HG03045 (cell line): ENCODE measurements around the gene CA14.
"Not testable (repeated sequence)": the region's sequence is repeated elsewhere in the genome, so short reads cannot be mapped to it uniquely, and the experiment has no call there.

Source experiments
- ATAC-seq: cut with Tn5 transposase; IDR thresholded peaks from one replicate; pipeline ENCODE4 v1.9.1; 2021; ENCODE audit warnings: mild to moderate bottlenecking, moderate library complexity; ENCODE audit not compliant: unreplicated experiment

The CA14 gene

GRCh38 chr1:150280138-150280707 is 22.6 kb downstream of the CA14 start:
- ATAC-seq = no peak

GRCh38 chr1:150281221-150281757 is 23.7 kb downstream of the CA14 start:
- no peak for ATAC-seq

GRCh38 chr1:150281758-150282557 is 24.4 kb downstream of the CA14 start, which contains the start of gene CIART:
TSS of gene CIART (plus strand) at chr1:150282554. CDS start at chr1:150283268, 714 bp downstream.
- peak; percentile 78 for ATAC-seq

GRCh38 chr1:150282558-150282958 is 25.0 kb downstream of the CA14 start:
- no peak for ATAC-seq

GRCh38 chr1:150283260-150283659 is 25.7 kb downstream of the CA14 start:
- no peak for ATAC-seq

- ATAC-seq = no peak
Measured at GRCh38 chr1:150288382-150288781, 30.8 kb downstream of the CA14 start.

- ATAC-seq = no peak
Measured at GRCh38 chr1:150288822-150289221, 31.2 kb downstream of the CA14 start.

- peak; percentile 88 for ATAC-seq
Measured at GRCh38 chr1:150293433-150294253, 36.1 kb downstream of the CA14 start, which contains the start of gene MRPS21. TSS of gene MRPS21 (plus strand) at chr1:150293861. CDS start at chr1:150294367, 506 bp downstream.

GRCh38 chr1:150295476-150295875 is 37.9 kb downstream of the CA14 start:
- no peak for ATAC-seq

- no peak for ATAC-seq
Measured at GRCh38 chr1:150299716-150300115, 42.1 kb downstream of the CA14 start.

- ATAC-seq = no peak
Measured at GRCh38 chr1:150302338-150302737, 44.8 kb downstream of the CA14 start.

- no peak for ATAC-seq
Measured at GRCh38 chr1:150302902-150303301, 45.3 kb downstream of the CA14 start.

- ATAC-seq = not testable (repeated sequence)
Measured at GRCh38 chr1:150308585-150308984, 51.0 kb downstream of the CA14 start.

GRCh38 chr1:150309758-150310508 is 52.4 kb downstream of the CA14 start:
- no peak for ATAC-seq

GRCh38 chr1:150311762-150312161 is 54.2 kb downstream of the CA14 start:
- no peak for ATAC-seq
